Ovary (tissue), 9 donors: ENCODE data around the gene ASB6. TPM values are rescaled to one million over a fixed set of nuclear protein-coding genes. Genes with fewer than 3 reads are reported as not detected.

Experiments used
- DNase-seq, 5 donors: peaks; one replicate each; pipeline ENCODE4 v3.0.0-alpha.2; 2019 to 2020
- H3K27ac ChIP-seq, 2 donors: fragments of 200-600 bp; one replicate each; pipeline versions ENCODE4 v1.5.1 to v1.8.0; 2019 to 2022
- H3K27me3 ChIP-seq: fragments of 200-600 bp; one replicate; pipeline ENCODE4 v1.8.0; 2022
- H3K36me3 ChIP-seq: fragments of 200-600 bp; sonication (generic); one replicate; pipeline ENCODE4 v1.5.1; 2019
- H3K4me1 ChIP-seq: one replicate; pipeline ENCODE4 v1.8.1; 2013; ENCODE audit warnings: mild to moderate bottlenecking, moderate library complexity; ENCODE audit not compliant: insufficient read depth
- H3K4me3 ChIP-seq: fragments of 200-600 bp; sonication (generic); one replicate; pipeline ENCODE4 v1.5.1; 2017
- H3K9me3 ChIP-seq, 2 donors: fragments of 200-600 bp in 1 of 2; sonication (generic) in 1 of 2; one replicate each; pipeline versions ENCODE4 v1.5.1 to v1.8.1; 2013 to 2019; ENCODE audit warnings: mild to moderate bottlenecking in 1 of 2, moderate library complexity in 1 of 2
- CTCF ChIP-seq, 3 donors: fragments of 450-650 bp in 2 of 3; fragments of 200-600 bp in 1 of 3; IDR thresholded peaks; one replicate each; pipeline versions ENCODE4 v1.5.1 to v1.8.0; 2016 to 2022; ENCODE audit warnings: antibody characterized with exemption in 3 of 3, mild to moderate bottlenecking in 1 of 3
- EP300 ChIP-seq: sonication (generic); formaldehyde crosslinking; IDR thresholded peaks from one replicate; pipeline ENCODE4 v1.6.1; 2017; ENCODE audit warnings: antibody characterized with exemption
- POLR2A ChIP-seq: fragments of 450-650 bp; IDR thresholded peaks from one replicate; pipeline ENCODE4 v1.6.1; 2017; ENCODE audit warnings: antibody characterized with exemption, mild to moderate bottlenecking, moderate library complexity
- WGBS, 3 donors: extraction: QIAGEN DNeasy Blood & Tissue Kit in 1 of 3; methylation state at CpG; one replicate each; pipeline versions ENCODE4 v1.1.5 to v1.1.7; 2013 to 2017; 5-methylcytosine and 5-hydroxymethylcytosine counted together
- intact Hi-C, 4 donors: fragments of 100-400 bp; cut with DNase I; formaldehyde crosslinking; loops; one replicate each; pipeline versions ENCODE4 v1.11.0 to v1.15.1; 2022 to 2023
- polyA plus RNA-seq, 2 donors: library from polyadenylated mRNA; stranded (reverse); fragments of 200-250 nt in 1 of 2; fragments of 350-450 nt in 1 of 2; fragmentation: Illumina TruSeq in 1 of 2; extraction: RNeasy Lipid Tissue Mini Kit (QIAGEN cat#74804) in 1 of 2; gene quantifications; one replicate each; pipeline ENCODE4 v1.2.3, GENCODE V29; 2013 to 2014
- total RNA-seq, 7 donors: library from RNA; depleted of rRNA in 2 of 7; stranded (reverse); fragments of >200 nt in 2 of 7; fragmentation: NEBNext Ultra II Directional in 3 of 7; extraction: Animal tissue kit (Norgen Biotek cat#: 25700) in 3 of 7; gene quantifications; one replicate each; pipeline versions ENCODE4 v1.1.0 to v1.2.4, GENCODE V29; 2016 to 2023
- donor health status: DM: no; HTN: no; CAD: no; lungs with moderate emphysema.
- donor health status: DM: no; HTN: no; CAD: no.
- donor health status: Bipolar disorder and iron deficiency.
- donor health status: DM: yes; HTN: yes; CAD: no.
- donor health status: DM: no; HTN: no; CAD: no.
- donor health status: DM: yes; HTN: yes; CAD: no.

The ASB6 gene
- total and polyA plus RNA-seq, 9 donors = 6.3 to 20.1 (median 16.6) TPM

GRCh38 chr9:129612815-129613519, 29.0 kb downstream of the ASB6 start:
- Histone ChIP-seq H3K9me3 (no peaks in the 10 kb centered on the region), H3K27ac (no peak overlapping the region), H3K4me3 (no peak overlapping the region), H3K4me1 (peaks cover 8% of the 10 kb centered on the region), H3K27me3 (no peaks in the 10 kb centered on the region), H3K36me3 (no peaks in the 10 kb centered on the region)
- DNase-seq = peak in 2 of 5 donors; percentile 40
- TF ChIP-seq EP300 (no peak), CTCF (IDR thresholded peaks at IDR 0.05) (no peak), POLR2A (no peak)
- WGBS, 3 donors = 69 to 78% (median 76%) methylated on average over 15 of the region's 15 CpGs
- intact Hi-C loops = loop anchor here in 3 of 4 donors (5.0 to 10.0 kb wide), 3 partner anchors 201 to 296 kb away; no protein-coding TSS in a partner anchor

- WGBS, 3 donors = 59 to 86% (median 75%) methylated on average over 6 to 7 of the region's 7 CpGs
- Histone ChIP-seq H3K27ac (no peak overlapping the region), H3K9me3 (no peaks in the 10 kb centered on the region), H3K36me3 (no peaks in the 10 kb centered on the region), H3K4me1 (peaks cover 13% of the 10 kb centered on the region), H3K27me3 (no peaks in the 10 kb centered on the region), H3K4me3 (no peak overlapping the region)
- DNase-seq = no peak
- TF ChIP-seq EP300 (no peak), POLR2A (no peak), CTCF (IDR thresholded peaks at IDR 0.05) (no peak)
- intact Hi-C loops = loop anchor here in 3 of 4 donors (5.0 to 10.0 kb wide), 3 partner anchors 200 to 295 kb away; no protein-coding TSS in a partner anchor
These were observed 29.8 kb downstream of the ASB6 start for GRCh38 chr9:129612123-129612522.

GRCh38 chr9:129611307-129611800, 30.6 kb downstream of the ASB6 start:
- DNase-seq = no peak
- 23 to 26% (median 23%) methylated on average over 12 of the region's 12 CpGs for WGBS, 3 donors
- Histone ChIP-seq H3K9me3 (no peaks in the 10 kb centered on the region), H3K4me3 (no peak overlapping the region), H3K4me1 (peaks cover 16% of the 10 kb centered on the region), H3K27me3 (no peaks in the 10 kb centered on the region), H3K27ac (no peak overlapping the region), H3K36me3 (no peaks in the 10 kb centered on the region)
- no peak for TF ChIP-seq POLR2A
- TF ChIP-seq EP300 = no peak
- peak in 1 of 3 donors; percentile 40 for TF ChIP-seq CTCF (IDR thresholded peaks at IDR 0.05)
- intact Hi-C loops = loop anchor here in 3 of 4 donors (2.0 to 10.0 kb wide), 4 partner anchors 199 to 473 kb away; no protein-coding TSS in a partner anchor

- peak; percentile 47 for TF ChIP-seq POLR2A
- TF ChIP-seq EP300 = no peak
- TF ChIP-seq CTCF (IDR thresholded peaks at IDR 0.05) = peak; percentile 84 to 100 (median 100)
- no peaks in the 10 kb centered on the region for H3K27me3 ChIP-seq
- peak; percentile 81 to 90 (median 87) for DNase-seq
- WGBS, 3 donors = 0 to 1% (median 0%) methylated on average over 36 to 66 of the region's 66 CpGs
- H3K9me3 ChIP-seq = no peaks in the 10 kb centered on the region
- no peaks in the 10 kb centered on the region for H3K36me3 ChIP-seq
- intact Hi-C loops = loop anchor here in 3 of 4 donors (1.0 to 10.0 kb wide), 5 partner anchors 198 to 472 kb away; no protein-coding TSS in a partner anchor
- H3K27ac ChIP-seq = peak overlapping the region; percentile 56 to 89
- peak overlapping the region; percentile 57 for H3K4me3 ChIP-seq
- peaks cover 16% of the 10 kb centered on the region for H3K4me1 ChIP-seq
These were observed 31.3 kb downstream of the ASB6 start for GRCh38 chr9:129610473-129611306.
